Measurements from ENCODE around the gene AUH.

DNA sequence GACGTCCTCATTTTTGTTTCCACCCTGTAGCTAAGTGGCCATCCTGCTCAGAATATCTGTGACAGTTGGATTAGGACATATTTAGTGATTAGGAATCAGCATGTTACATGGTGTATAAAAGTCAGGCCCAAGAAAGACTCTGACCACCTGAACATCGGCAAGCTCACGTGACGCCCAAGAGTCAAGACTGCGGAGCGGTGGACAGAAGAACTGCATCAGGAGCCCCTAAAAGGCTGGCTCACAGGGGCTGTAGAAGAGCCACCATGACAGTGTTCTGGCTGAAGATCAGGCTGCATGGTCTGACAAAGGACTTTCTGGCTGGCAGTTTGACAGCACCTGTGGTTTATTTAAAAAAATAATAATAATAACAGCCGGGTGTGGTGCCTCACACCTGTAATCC lies 185.3 kb downstream of the AUH start:
- TF ChIP-seq, protein P1, sequence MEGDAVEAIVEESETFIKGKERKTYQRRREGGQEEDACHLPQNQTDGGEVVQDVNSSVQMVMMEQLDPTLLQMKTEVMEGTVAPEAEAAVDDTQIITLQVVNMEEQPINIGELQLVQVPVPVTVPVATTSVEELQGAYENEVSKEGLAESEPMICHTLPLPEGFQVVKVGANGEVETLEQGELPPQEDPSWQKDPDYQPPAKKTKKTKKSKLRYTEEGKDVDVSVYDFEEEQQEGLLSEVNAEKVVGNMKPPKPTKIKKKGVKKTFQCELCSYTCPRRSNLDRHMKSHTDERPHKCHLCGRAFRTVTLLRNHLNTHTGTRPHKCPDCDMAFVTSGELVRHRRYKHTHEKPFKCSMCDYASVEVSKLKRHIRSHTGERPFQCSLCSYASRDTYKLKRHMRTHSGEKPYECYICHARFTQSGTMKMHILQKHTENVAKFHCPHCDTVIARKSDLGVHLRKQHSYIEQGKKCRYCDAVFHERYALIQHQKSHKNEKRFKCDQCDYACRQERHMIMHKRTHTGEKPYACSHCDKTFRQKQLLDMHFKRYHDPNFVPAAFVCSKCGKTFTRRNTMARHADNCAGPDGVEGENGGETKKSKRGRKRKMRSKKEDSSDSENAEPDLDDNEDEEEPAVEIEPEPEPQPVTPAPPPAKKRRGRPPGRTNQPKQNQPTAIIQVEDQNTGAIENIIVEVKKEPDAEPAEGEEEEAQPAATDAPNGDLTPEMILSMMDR (IDR thresholded peaks at IDR 0.05) = no peak
- TF ChIP-seq POLR2AphosphoS5 (IDR thresholded peaks at IDR 0.05) = no peak
- TF ChIP-seq EP300 (IDR thresholded peaks at IDR 0.05) = no peak
- TF ChIP-seq POLR2A (IDR thresholded peaks at IDR 0.05) = no peak
